Measurements from ENCODE around the gene METAP1. TPM values are rescaled to one million over a fixed set of nuclear protein-coding genes. Genes with fewer than 3 reads are reported as not detected.

Gene METAP1
- polyA plus RNA-seq, 3 donors: 15.9 to 21.7 (median 20.6) TPM

DNA sequence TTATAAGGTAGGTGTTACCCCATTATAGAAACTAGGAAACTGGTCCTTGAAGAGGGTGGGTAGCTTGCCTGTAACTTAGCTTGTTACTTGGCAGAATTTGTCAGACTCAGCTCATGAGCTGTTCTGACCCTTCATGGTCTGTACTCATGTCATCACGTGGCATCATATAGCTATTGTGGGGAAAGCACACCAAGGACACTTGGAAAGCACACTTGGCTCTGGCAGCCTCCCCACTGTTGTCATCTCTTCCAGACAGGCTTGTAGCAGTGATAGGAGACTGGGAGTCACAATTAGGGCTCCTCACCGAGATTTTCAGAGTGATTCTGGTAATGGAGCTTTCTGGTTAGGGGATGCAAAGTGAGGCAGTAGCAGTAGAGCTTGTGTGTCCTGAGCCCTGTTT, 62.7 kb downstream of the METAP1 start:
- peak overlapping the region in 1 of 7 donors; percentile 55 for H3K27ac Mint-ChIP-seq
- 100% methylated on average over 1 of the region's 2 CpGs for WGBS (ENCODE audit: insufficient coverage)

DNA sequence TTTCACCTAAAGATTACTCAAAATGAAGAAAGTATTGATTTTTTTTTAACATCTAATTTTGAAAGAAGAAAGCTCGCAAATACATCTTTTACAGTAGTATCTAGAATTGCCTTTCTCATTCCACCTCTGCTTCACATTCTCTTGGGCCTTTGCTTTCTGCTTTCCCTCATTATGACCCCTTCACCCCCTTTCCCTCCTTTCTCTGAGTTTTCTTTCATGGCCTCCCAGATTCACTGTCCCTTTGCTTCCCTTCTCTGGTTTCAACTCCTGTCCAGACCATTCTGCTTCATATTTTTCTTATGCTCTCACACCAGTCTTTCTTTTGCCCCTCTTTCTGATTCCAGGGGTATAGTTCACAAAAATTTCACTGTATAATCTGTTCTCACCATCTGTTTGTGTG, 64.0 kb downstream of the METAP1 start:
- no peaks in the 10 kb centered on the region for H3K9me3 Mint-ChIP-seq
- Histone ChIP-seq H3K79me2 (ENCODE audit: insufficient read depth, low read length) (no peaks in the 10 kb centered on the region), H3K27me3 (ENCODE audit: control insufficient read depth in 2 of 2, insufficient read depth in 2 of 2, low read length in 2 of 2) (no peaks in the 10 kb centered on the region), H3K27ac (ENCODE audit: low read depth in 1 of 2, low read length in 2 of 2) (no peak overlapping the region), H3K36me3 (replicated peaks in 1 of 2; ENCODE audit: control insufficient read depth in 1 of 2, insufficient read depth in 2 of 2, low read length in 2 of 2) (peaks cover 37 to 60% of the 10 kb centered on the region in 2 donors), H3K4me1 (ENCODE audit: control insufficient read depth in 1 of 2, insufficient read depth in 2 of 2, low read length in 2 of 2) (no peaks in the 10 kb centered on the region), H2AFZ (ENCODE audit: insufficient read depth, low read depth, low read length, poor library complexity, severe bottlenecking) (no peak overlapping the region), H3K9me3 (replicated peaks in 1 of 2; ENCODE audit: control insufficient read depth in 1 of 2, insufficient read depth in 1 of 2, low read length in 2 of 2) (no peaks in the 10 kb centered on the region), H3K9ac (ENCODE audit: insufficient read depth, low read length, poor library complexity, severe bottlenecking) (no peak overlapping the region), H3K4me3 (replicated peaks in 1 of 3; ENCODE audit: low read depth in 2 of 3, low read length in 3 of 3) (no peak overlapping the region), H3K4me2 (replicated peaks; ENCODE audit: extremely low read depth, low read length, poor library complexity, severe bottlenecking) (no peak overlapping the region), H4K20me1 (ENCODE audit: insufficient read depth, low read length) (no peaks in the 10 kb centered on the region)
- no peaks in the 10 kb centered on the region for H3K27me3 Mint-ChIP-seq (ENCODE audit: low read depth in 3 of 3)
- peaks cover 54 to 63% of the 10 kb centered on the region in 2 donors for H3K36me3 Mint-ChIP-seq
- intact Hi-C loops (cut with micrococcal nuclease): no loop called here
- H3K4me3 Mint-ChIP-seq: no peak overlapping the region
- no CpG with 5 or more reads among the region's 1 CpG for WGBS (ENCODE audit: insufficient coverage)
- DNase-seq: no peak
- H3K27ac Mint-ChIP-seq: peak overlapping the region in 2 of 7 donors; percentile 32 to 35
- peaks cover 4% of the 10 kb centered on the region for H3K4me1 Mint-ChIP-seq
- TF ChIP-seq, protein P1, sequence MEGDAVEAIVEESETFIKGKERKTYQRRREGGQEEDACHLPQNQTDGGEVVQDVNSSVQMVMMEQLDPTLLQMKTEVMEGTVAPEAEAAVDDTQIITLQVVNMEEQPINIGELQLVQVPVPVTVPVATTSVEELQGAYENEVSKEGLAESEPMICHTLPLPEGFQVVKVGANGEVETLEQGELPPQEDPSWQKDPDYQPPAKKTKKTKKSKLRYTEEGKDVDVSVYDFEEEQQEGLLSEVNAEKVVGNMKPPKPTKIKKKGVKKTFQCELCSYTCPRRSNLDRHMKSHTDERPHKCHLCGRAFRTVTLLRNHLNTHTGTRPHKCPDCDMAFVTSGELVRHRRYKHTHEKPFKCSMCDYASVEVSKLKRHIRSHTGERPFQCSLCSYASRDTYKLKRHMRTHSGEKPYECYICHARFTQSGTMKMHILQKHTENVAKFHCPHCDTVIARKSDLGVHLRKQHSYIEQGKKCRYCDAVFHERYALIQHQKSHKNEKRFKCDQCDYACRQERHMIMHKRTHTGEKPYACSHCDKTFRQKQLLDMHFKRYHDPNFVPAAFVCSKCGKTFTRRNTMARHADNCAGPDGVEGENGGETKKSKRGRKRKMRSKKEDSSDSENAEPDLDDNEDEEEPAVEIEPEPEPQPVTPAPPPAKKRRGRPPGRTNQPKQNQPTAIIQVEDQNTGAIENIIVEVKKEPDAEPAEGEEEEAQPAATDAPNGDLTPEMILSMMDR (IDR thresholded peaks at IDR 0.05): no peak

More for the DNA sequence above, 62.7 kb downstream of the METAP1 start:
- Histone ChIP-seq H3K9ac (ENCODE audit: insufficient read depth, low read length, poor library complexity, severe bottlenecking) (no peak overlapping the region), H4K20me1 (ENCODE audit: insufficient read depth, low read length) (no peaks in the 10 kb centered on the region), H3K27ac (ENCODE audit: low read depth in 1 of 2, low read length in 2 of 2) (no peak overlapping the region), H3K79me2 (ENCODE audit: insufficient read depth, low read length) (no peaks in the 10 kb centered on the region), H3K27me3 (ENCODE audit: control insufficient read depth in 2 of 2, insufficient read depth in 2 of 2, low read length in 2 of 2) (no peaks in the 10 kb centered on the region), H2AFZ (ENCODE audit: insufficient read depth, low read depth, low read length, poor library complexity, severe bottlenecking) (no peak overlapping the region), H3K36me3 (replicated peaks in 1 of 2; ENCODE audit: control insufficient read depth in 1 of 2, insufficient read depth in 2 of 2, low read length in 2 of 2) (peaks cover 39 to 63% of the 10 kb centered on the region in 2 donors), H3K4me2 (replicated peaks; ENCODE audit: extremely low read depth, low read length, poor library complexity, severe bottlenecking) (no peak overlapping the region), H3K4me3 (replicated peaks in 1 of 3; ENCODE audit: low read depth in 2 of 3, low read length in 3 of 3) (no peak overlapping the region), H3K4me1 (ENCODE audit: control insufficient read depth in 1 of 2, insufficient read depth in 2 of 2, low read length in 2 of 2) (no peaks in the 10 kb centered on the region), H3K9me3 (replicated peaks in 1 of 2; ENCODE audit: control insufficient read depth in 1 of 2, insufficient read depth in 1 of 2, low read length in 2 of 2) (no peaks in the 10 kb centered on the region)
- Mint-ChIP-seq H3K4me3 (no peak overlapping the region), H3K27me3 (ENCODE audit: low read depth in 3 of 3) (no peaks in the 10 kb centered on the region), H3K36me3 (peaks cover 60 to 63% of the 10 kb centered on the region in 2 donors), H3K4me1 (peaks cover 4% of the 10 kb centered on the region), H3K9me3 (no peaks in the 10 kb centered on the region)
- intact Hi-C loops (cut with micrococcal nuclease): no loop called here
- DNase-seq: no peak
- TF ChIP-seq, protein P1 (IDR thresholded peaks at IDR 0.05): no peak

Data from CD14-positive monocyte (primary cell).